Astrocyte of the cerebellum (primary cell): ENCODE data around the gene PRDX3.

ENCODE experiments used
- DNase-seq: peaks from one replicate; pipeline ENCODE4 v3.0.0-alpha.2; 2011; ENCODE audit warnings: low read depth
- H3K4me3 ChIP-seq: 2 replicates; pipeline ENCODE4 v1.5.1; 2011; ENCODE audit warnings: mild to moderate bottlenecking, low read depth, low read length, moderate library complexity
- CTCF ChIP-seq: IDR thresholded peaks from 2 replicates; pipeline ENCODE4 v1.5.1; 2012; ENCODE audit warnings: low read length, low read depth, moderate library complexity, mild to moderate bottlenecking; ENCODE audit errors: missing control alignments
- in situ Hi-C: cut with HindIII; loops from 2 replicates; pipeline ENCODE4 v1.10.0; 2017; ENCODE audit warnings: low sequenced_read_pairs

PRDX3 gene

GRCh38 chr10:119221201-119221600 is 42.6 kb upstream of the PRDX3 start:
- in situ Hi-C loops, result loop anchor here (5.0 kb wide), 3 partner anchors 51 to 191 kb away; no protein-coding TSS in a partner anchor
- no peak for DNase-seq
- H3K4me3 ChIP-seq, result no peak overlapping the region
- TF ChIP-seq CTCF, result no peak

DNA sequence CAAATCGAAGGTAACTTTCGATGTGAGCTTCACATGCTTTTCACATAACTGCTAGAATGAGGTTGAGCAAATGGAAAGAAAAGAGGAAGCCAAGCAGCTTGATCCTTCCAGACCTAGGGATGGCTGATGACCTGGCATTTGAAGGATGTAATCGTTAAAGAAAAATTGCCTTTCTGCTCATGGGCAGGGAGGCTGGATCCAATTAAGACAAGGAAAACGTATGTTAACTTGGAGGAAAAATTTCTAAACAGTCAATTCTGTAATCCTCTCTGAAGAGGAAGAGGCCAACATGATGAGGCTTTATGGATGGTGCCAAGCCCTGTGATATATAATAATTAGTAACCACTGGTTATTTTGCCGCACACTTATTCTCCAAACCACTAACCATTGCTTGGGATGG is 41.3 kb upstream of the PRDX3 start:
- TF ChIP-seq CTCF, result no peak
- no peak for DNase-seq
- in situ Hi-C loops, result loop anchor here (5.0 kb wide), 3 partner anchors 52 to 192 kb away; no protein-coding TSS in a partner anchor
- no peak overlapping the region for H3K4me3 ChIP-seq

DNA sequence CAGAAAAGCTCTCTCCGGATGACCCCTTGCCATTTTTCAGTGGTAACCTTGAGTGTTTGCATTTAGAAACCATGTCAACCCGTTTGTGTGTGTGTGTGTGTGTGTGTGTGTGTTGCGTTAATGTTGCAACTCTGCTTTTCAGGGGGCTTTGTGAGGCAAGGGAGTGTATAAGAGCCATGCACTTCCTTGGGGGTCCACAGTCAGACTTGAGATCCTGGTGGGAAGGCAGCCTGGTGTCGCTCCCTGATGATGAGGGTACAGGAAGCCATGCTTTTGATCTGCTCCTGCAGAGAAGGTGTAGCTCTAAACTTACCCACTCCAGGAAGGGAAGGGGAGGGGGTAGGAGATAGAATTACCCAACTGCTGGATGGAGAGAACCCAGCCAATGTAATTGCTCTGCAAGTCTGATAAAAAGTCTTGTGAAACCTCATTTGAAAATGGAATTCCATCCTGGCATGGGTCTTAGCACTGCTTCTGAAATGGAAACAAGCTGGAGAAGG is 39.4 kb upstream of the PRDX3 start:
- H3K4me3 ChIP-seq, result no peak overlapping the region
- TF ChIP-seq CTCF, result no peak
- in situ Hi-C loops, result no loop called here
- no peak for DNase-seq

DNA sequence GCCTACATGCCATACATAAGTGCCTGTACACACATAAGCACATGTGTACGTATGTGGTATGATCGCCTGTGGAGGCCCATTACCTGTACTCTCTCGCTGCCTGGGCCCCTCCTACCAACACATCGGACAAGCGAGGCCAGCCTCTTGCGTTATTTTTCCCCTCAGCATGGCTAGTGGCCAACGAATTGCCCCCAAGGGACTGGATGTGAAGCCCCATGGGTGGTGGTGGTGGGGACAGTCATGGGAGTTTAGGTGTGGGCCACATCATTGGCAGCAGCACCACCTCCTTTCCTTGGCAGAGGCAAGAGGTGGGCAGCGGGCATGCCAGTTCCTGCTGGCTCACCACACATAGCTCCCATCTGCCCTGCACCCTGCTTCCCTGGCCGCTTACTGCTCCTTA is 38.8 kb upstream of the PRDX3 start:
- no peak overlapping the region for H3K4me3 ChIP-seq
- no peak for TF ChIP-seq CTCF
- DNase-seq, result no peak
- in situ Hi-C loops, result no loop called here

DNA sequence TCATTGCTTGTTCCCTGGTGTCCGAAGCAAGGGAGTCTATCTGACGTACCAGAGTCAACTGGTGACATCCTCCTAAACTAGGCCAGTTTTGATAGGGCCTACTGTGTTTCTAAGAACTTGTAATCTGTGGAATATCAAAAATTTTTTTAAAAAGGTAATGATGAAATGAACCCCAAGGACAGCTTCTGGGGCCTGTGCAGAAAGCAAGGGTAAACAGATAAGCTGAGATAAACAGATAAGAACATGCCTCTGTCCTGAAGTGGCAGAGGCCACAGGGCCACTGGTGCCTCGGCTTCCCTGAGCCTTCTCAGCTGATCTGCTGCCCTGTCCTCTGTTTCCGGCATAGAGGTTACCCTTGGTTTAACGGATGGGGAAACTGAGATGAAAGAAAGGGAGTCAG is 37.5 kb upstream of the PRDX3 start:
- DNase-seq, result no peak
- in situ Hi-C loops, result no loop called here
- H3K4me3 ChIP-seq, result no peak overlapping the region
- no peak for TF ChIP-seq CTCF

DNA sequence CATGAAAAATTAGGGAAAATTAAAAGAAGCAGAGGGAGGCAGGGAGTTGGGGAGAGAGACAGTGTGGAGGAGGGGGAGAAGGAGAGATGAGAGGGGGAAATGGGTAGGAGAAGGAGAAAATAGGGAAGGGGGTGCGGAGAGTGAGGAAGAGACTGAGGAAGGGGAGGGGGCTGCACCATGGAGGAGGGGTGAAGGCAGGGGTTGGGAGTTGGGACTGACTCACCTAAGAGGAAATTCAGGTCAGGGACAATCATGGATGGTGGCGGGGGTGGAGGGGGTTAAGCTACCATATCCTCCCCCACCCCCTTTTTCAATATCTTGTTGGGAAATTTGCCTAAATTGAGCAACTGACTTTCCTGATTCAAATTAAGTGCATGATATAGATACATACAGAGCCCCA is 36.8 kb upstream of the PRDX3 start:
- DNase-seq, result no peak
- TF ChIP-seq CTCF, result no peak
- in situ Hi-C loops, result no loop called here
- H3K4me3 ChIP-seq, result no peak overlapping the region
